ENCODE results near the gene ALS2CL. TPM values are rescaled to one million over a fixed set of nuclear protein-coding genes. Genes with fewer than 3 reads are reported as not detected.
A peak's percentile ranks its signal among the peaks of the same experiment; 100 is the strongest.

The ALS2CL gene
- total RNA-seq, 1 donor from 2014 or later: 5.8 TPM

DNA sequence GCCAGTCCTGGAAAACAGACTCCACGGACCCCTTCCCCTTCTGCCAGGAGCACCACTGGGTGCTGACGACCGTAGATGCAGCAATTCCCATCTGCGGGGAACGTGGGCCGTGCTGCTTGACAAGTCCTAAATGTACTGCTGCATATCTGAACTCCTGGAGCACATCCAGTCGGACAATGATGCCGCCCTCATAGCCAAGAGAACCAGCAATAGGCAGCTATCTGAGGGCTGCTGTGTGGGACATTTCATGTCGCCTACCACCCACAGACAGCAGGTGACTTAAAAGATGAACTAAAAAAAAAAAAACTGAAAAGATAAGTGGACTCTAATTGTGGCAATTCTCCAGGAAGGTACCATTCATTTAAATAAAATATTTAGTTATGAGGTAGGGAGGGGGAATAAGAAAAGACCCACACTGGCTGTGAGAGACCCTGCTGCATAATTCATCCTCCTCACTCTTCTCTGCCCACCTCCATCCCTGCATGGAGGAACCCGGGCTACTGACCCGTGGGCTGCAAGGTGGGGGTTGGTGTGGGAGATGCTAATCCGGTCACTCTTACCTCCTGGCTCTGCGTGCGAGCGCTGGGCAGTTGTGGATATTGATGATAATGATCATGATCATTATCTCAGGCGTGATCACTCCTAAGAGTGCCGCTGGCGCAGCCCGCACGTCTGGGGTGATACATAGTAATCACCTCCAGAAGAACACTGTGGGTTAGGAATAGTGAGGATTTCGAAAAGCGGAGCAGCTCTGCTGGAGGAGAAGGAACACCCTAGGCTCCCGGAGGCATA is 28.3 kb downstream of the ALS2CL start:
- DNase-seq (ENCODE audit: low read depth in 2 of 2): no peak

DNA sequence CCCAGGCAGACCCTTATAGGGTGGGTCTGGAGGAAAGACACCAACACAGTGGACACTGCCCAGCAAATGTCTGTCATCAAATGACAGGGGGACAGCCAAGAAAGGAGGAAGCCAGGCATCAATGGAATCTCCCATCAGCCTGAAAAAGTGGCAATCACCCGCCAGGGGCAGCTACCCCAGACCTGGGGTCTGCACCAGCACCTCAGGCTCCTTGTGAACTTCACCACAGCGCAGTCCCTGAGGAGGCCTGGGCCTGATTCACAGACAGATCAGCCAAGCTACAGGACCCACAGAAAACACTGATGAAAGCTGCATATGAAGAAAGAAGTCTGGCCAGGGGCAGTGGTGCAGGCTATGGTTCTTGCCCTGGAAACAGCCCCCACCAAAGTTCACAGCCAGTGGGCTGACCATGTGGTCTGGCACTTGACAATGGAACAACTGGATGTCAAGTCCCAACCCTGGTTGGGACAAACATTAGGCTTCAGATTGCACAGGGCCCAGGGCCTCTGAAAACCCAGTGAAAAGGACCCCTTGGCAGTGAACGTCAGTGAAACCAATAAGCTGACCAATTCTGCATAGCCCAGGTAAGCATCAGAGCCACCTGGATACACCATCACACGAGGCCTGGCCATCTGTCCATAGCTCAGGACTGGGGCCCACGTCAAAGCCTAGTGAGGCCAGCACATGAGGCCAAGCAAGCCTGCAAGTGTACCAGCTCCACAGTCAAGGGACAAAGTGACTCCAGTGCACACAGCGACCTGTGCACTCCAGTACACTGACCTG is 29.1 kb downstream of the ALS2CL start:
- DNase-seq (ENCODE audit: low read depth in 2 of 2): no peak

DNA sequence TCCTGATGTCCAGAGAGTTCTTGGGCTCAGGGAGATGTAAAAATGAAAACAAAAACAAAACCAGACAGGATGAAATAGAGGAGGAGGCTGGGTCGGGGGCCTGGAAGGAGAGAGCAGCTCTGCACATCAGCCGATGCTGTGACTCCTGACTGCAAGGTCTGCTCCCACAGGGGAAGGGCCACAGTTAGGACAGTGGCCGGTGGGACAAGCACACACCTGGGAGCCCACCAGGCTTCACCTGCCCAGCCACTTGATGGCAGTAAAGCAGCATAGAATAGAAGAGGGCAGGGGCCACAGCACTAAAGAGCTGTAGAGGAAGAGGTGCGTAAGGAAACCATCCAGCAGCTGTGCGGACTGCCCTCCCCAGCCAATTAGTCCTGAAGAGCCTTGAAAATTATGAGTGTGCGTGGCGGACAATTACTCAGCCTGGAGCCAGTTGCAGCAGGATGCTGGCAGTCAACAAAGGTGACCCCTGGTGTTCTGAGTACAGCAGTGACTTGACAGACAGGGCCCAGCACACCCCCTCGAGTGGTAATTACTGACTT is 29.8 kb downstream of the ALS2CL start:
- peak; percentile 41 to 78 for DNase-seq (ENCODE audit: low read depth in 2 of 2)

DNA sequence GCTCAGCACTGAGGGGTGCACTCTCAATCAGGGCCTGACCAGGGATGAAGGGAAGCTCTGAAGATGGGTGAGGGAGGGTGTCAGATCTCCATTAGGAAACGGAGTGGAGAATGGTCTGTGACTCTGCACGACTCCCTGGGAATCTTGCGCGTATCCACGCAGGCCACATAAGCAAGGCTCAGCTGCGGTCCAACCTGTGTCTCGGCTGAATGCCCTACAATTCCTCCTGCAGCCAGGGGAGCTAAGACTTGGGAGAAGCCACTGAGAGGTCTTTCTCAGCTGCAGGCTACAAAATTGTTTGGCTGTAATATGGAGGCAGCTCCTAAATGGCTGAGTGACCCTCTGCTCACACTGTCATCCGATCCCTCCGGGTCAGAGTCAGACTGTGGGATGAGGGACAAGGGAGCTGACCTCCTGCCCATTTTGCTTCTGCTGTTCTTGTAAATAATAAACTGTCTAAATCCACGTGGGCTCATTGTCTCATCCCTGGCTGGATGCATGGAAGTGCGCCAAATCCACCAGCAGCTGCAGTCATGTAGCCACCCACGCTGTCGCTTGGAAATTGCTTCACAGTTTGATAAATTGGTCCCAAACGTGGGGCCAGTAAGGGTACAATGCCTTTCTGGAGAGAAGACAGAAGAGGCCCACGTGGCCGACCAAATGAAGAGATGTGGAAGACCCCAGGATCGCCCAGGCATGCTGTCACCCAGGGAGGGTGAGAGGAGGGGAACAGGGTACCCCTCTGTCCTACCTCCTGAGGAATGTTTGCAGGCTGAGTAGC is 30.5 kb downstream of the ALS2CL start:
- peak in 1 of 2 donors; percentile 46 for DNase-seq (ENCODE audit: low read depth in 2 of 2)

DNA sequence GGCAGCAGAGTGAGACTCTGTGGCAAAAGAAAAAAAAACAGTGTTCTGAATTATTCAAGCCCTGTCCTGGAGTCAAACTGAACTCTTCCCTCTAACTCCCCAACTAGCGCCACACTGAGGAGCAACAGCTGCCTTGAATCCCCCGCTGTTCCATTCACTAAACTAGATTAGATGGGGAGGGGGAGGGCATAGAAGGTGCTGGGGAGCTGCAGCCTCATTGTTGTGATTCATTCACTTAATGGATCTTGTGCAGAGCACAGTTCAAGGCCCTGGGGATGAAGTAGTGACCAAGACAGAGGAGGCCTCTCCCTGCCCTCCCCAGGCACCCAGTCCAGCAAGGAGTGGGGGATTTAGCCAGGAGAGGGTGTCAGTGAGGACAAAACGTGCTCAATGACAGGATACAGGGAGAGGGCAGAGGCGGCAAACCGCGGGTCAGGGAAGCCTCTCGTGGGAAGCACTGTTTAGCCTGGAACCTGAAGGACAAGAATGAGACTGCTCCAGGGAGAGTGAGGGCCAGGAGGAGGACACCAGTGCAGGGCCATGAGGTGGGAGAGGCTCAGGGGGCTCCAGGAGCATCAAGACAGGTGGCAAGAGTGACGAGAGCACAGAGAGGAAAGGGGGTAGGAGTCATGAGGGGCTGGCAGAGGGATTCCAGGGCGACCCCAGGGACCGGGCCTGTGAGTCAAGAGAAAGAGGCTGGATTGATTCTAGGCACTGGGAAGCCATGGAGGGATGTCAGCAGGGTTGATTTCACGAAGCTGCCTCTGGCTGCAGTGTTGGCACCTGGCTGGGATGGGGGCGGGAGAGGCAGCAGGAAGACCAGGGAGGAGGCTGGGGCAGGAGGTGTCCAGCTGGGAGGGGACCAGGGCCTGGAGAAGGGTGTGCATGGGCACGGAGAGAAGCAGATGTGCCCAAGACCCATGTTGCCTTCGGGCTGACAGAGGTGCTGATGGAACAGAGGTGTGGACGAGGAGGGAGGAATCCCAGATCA is 31.4 kb downstream of the ALS2CL start:
- DNase-seq (ENCODE audit: low read depth in 2 of 2): no peak

DNA sequence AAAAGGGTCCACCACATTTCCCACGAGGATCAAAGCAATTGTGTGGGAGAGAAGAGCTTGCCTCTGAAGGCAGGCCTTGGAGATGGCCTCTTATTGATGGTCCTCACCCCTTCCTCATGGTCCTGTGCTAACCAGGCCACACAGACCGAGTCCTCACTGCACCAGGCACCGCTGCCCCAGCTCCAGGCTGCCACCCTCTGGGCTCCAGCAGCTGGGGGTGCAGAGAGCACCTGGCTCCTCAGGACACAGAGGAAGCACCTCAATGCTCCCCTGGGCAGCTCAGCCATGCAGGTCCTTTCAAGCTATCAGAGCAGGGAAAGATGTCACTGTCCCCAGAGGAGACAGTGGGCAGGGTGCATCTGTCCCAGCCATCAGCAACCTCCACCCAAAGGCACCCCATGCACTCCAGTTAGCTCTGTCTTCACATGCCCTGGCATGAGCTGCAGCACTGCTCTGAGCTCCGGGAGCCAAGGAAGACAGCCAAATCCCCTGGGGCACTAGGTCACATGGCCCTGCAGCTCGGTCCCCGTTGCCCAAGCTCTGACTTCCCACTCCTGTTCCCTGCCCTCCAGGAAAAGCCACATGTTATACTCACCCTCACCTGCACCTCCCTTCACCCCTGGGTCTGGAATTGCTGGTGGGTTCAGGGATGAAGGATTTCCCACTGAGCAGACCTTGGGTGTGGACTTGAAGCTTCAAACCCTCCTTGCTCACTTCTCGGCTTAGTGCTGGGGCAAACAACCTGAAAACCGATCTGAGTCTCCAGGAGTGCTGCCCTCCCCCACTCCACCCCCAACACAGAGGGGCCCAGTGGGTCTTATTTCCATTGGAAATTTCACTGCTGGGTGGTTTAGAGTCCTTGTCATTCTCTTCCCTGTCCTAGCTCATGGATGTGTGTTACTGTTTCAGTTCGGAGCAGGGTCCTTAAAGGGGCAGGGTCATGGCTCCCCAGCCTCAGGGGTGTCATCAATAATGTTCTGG is 32.6 kb downstream of the ALS2CL start:
- DNase-seq (ENCODE audit: low read depth in 2 of 2): no peak

DNA sequence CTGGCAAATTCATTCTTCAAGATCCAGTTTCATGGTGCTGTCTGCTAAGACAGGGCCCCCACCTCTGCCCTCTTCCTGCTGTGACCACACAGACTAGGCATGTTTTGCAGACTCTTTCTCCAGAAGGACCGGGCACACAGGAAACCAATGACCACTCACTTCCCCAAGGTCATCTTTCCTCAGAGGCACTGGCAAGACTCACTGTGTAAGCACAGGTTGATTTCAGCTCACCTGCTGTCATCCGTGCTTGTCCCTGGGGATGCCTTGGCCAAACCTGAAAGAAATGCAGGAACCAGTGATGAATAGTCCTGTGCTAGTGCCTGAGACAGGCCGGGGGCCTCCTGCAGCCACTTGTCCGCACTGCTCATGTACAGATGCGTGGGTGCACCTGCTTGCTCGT is 33.5 kb downstream of the ALS2CL start:
- DNase-seq (ENCODE audit: low read depth in 2 of 2): no peak

DNA sequence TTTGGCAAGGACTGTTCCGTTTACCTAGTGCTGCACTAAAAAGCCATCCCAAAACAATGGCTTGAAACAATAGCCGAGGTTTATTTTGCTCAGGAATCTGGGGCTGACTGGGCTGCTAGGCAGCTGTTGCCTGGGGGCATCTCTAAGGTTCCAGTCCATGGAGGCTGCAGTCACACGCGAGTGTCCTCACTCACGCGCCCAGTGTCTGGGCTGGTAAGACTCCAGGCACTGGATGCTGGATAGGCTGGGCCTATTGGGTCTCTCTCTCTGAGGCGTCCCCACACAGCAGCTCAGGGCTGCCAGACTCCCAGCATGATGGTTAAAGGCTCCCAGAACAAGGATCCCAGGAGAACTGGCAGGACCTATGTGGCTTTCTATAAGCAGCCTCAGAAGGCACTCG is 34.2 kb downstream of the ALS2CL start:
- no peak for DNase-seq (ENCODE audit: low read depth in 2 of 2)

DNA sequence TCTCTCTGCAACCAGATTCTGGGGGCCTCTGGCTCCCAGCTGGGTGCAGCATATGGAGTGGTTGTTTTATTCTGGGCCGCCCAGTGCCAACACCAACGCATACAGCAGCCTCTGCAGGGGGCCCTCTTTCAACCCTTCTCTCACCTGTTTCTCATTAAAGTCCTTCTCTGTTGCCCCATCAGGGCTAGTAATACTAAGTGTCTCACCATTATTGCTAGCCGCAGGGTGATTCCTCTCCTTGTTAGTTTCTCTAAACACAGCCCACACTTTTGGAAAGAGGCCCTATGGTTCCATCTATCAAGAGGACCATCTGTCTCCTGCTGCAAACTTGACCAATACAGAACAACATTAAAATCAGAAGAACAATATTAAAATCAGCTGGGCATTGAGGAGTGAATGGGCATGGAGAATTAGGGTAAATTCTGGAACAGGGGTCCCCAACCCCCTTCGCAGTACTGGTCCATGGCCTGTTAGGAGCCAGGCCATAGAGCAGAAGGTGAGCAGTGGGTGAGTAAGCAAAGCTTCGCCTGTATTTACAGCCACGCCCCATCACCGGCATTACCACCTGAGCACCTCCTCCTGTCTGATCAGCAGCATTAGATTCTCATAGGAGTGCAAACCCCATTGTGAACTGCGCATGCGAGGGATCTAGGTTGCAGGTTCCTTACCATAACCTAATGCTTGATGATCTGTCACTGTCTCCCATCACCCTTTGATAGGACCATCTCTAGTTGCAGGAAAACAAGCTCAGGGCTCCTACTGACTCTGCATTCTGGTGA is 36.5 kb downstream of the ALS2CL start:
- DNase-seq (ENCODE audit: low read depth in 2 of 2): no peak

DNA sequence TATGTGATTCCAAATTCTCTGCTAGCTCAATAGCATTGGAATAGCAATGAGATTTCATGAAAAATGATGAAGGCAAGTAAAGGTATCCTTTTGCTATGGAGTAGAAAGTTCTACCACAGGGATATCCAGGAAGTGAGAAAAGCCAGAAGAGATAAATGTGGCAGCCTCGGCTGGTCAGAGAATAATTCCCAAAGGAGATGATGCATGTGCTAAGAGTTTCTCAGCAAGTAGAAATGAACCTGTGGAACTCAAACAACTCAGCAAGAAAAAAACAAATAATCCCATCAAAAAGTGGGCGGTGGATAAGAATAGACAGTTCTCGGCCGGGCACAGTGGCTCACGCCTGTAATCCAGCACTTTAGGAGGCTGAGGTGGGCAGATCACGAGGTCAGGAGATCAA is 38.2 kb downstream of the ALS2CL start:
- DNase-seq (ENCODE audit: low read depth in 2 of 2): no peak

DNA sequence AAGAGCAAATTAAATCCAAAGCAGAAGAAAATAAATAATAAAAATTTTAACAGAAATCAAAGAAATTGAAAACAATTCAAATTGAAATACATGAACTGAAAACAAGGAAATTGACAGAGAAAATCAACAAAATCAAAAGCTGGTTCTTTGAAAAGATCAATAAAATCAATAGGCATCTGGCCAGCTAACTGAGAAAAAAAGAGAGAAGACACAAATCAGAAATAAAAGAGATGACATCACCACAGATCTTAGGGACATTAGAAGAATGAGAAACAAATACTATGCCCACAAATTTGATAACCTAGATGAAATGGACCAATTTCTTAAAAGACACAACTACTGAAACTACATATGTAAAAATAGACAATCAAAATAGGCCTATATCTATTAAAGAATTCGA is 42.4 kb downstream of the ALS2CL start:
- DNase-seq (ENCODE audit: low read depth in 2 of 2): no peak

DNA sequence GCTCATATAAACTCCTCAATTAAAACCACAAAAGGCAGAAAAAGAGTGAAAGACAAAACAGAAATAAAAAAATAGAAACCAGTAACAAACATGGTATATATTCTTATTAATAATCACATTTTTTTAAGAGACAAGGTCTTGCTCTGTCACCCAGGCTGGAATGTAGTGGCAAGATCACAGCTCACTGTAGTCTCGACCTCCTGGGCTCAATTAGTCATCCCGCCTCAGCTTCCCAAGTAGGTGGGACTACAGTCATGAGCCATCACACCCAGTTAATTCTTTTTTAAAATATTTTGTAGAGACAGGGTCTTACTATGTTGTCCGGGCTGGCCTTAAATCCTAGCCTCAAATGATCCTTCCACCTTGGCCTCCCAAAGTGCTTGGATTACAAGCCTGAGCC is 44.0 kb downstream of the ALS2CL start:
- no peak for DNase-seq (ENCODE audit: low read depth in 2 of 2)

DNA sequence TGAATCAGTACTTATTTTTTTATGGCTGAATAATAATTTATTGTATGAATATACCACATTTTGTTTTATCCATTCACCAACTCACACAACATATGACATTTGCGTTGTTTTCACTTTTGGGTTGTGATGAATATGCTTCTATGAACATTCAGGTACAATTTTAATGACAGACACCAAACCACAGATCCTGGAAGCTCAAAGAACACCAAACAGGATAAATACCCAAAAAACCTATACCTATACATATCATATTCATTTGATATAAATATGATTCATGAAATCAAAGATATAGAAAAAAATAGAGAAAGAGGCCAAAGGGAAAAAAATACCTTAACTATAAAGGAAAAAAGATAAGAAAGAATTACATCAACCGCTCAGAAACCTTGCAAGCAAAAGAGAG is 45.4 kb downstream of the ALS2CL start:
- no peak for DNase-seq (ENCODE audit: low read depth in 2 of 2)

DNA sequence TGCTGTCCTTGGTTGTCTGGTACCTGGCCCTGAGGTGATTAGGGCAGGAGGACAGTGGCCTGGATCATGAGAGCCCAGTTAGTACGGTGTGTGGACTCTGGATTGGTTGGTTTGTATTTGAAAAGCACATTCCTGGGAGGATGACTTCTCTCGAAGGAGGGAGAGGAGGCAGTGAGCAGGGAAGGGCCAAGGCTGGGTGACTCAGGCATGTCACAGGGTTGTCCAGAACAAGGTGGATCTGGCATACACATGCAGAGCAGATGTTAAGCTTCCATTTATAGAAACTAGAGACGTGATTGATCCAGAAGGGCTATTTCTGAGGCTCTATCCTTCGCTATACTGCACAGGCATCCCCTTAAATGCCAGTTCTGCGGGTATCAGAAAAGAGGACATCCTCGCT is 46.8 kb downstream of the ALS2CL start:
- no peak for DNase-seq (ENCODE audit: low read depth in 2 of 2)

DNA sequence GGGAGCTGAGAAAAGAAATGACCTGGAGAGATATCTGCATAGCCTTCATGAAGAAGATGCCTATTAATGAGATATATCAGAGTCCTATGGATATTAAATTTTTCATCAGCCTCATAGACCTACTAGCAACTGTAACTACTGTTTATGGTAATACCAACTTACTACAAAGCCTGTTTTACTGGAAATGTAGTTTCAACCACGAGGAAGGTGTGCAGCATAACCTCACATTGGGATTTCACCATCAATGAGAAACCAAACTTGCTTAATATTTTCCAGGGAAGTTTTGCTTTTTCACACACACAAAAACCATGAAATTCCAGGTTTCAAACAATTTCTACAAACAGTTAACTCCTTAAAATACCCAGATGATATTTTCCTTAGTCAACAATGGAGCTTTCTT is 49.8 kb downstream of the ALS2CL start:
- no peak for DNase-seq (ENCODE audit: low read depth in 2 of 2)

DNA sequence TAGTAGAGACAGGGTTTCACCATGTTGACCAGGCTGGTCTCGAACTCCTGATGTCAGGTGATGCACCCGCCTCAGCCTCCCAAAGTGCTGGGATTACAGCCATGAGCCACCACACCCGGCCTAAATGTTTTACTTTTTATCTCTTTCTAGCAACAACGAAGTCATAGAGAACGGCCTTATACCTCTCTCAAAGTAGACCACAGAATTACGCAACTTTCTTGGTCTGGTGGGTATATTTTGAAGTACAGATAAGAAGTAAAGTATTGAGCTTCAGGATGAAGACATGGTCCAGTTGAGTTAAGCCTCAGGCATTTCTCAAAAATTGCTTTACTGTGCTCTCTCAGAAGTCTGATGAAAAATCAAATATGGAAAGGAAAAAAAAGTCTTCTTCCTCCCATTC is 50.5 kb downstream of the ALS2CL start:
- DNase-seq (ENCODE audit: low read depth in 2 of 2): no peak

DNA sequence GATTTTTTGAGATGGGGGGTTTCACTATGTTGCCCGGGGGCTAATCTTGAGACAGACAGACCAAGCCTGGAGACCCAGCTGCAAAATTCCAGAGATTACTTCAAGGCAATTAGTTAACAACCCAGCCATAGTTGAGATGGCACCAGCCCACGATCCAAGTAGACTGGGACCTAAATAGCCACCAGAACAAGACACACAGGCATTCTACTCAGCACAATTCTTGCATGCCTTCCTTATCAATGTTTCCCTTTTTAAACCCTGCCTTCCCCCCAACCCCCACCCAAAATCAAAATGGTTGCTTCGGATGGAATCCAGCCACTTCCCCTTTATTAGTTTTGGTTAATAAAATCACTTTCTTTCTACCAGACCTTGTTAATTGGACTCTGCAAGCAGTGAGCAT is 52.6 kb downstream of the ALS2CL start:
- DNase-seq (ENCODE audit: low read depth in 2 of 2): no peak

DNA sequence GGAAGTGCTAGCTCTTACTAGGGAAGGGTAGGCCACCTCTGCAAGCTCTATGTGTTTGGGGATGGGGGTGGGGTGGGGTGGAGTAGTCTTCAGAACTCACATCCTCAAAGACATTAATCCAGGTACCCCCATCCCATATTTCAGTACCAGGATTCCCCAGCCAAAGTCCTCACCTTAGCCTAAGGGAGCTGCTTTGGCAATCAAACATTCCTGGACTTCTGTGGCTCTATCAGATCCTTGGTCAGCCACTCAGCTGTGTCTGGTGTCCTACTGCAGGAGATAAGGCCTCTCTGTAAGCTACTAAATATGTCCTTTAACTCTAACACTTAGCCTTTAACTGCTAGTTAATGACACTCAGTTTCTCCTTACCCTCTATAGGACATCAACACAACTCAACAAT is 54.3 kb downstream of the ALS2CL start:
- DNase-seq (ENCODE audit: low read depth in 2 of 2): no peak

DNA sequence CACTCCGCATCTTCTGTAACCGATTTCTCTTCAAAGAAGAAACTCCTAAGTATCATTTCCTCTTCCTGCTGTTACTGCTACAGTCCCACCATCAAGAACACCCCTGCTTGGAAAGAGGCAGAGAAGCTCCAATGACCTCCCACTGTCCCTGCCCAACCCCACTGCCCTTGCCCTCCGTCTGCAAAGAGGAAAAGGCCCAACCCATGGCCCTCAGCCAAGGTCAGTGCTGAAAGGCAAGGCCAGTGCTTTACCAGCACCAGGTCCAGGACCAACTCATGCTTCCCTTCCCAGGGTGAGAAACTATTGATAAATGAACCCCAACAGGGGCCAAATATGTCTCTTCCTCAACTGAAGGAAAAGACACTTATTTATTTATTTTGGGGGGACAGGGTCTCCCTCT is 58.6 kb downstream of the ALS2CL start:
- no peak for DNase-seq (ENCODE audit: low read depth in 2 of 2)

Measured in lung microvascular endothelial cell (primary cell).